ENCODE data around the gene SLC30A7. TPM values are rescaled to one million over a fixed set of nuclear protein-coding genes. Genes with fewer than 3 reads are reported as not detected.
A peak's percentile ranks its signal among the peaks of the same experiment; 100 is the strongest.

SLC30A7 gene
- polyA plus RNA-seq, 3 donors from 2014 or later: 12.3 to 18.2 (median 14.6) TPM

GRCh38 chr1:100896481-100896982 is 642 bp downstream of the SLC30A7 start:
- DNase-seq: peak; percentile 63 to 66 (median 63)
- H3K4me1 Mint-ChIP-seq: peaks cover 33 to 64% of the 10 kb centered on the region in 2 donors
- H3K27ac Mint-ChIP-seq: peak overlapping the region; percentile 99 to 100 (median 100)
- peak overlapping the region; percentile 97 to 100 (median 99) for H3K4me3 Mint-ChIP-seq
- peaks cover 4 to 18% (median 10%) of the 10 kb centered on the region in 3 donors for H3K36me3 Mint-ChIP-seq
- H3K9me3 Mint-ChIP-seq: no peaks in the 10 kb centered on the region
- H3K27me3 Mint-ChIP-seq (ENCODE audit: low read depth in 3 of 3): peaks cover 14 to 20% (median 17%) of the 10 kb centered on the region in 3 donors

- Mint-ChIP-seq H3K9me3 (no peaks in the 10 kb centered on the region), H3K27ac (no peak overlapping the region), H3K36me3 (peaks cover 30 to 44% (median 33%) of the 10 kb centered on the region in 3 donors), H3K4me3 (no peak overlapping the region), H3K4me1 (peaks cover 22 to 57% of the 10 kb centered on the region in 2 donors), H3K27me3 (ENCODE audit: low read depth in 3 of 3) (peaks cover 0 to 3% (median 0%) of the 10 kb centered on the region in 3 donors)
- no peak for DNase-seq
These were observed 6.5 kb downstream of the SLC30A7 start for GRCh38 chr1:100902365-100902764.

DNA sequence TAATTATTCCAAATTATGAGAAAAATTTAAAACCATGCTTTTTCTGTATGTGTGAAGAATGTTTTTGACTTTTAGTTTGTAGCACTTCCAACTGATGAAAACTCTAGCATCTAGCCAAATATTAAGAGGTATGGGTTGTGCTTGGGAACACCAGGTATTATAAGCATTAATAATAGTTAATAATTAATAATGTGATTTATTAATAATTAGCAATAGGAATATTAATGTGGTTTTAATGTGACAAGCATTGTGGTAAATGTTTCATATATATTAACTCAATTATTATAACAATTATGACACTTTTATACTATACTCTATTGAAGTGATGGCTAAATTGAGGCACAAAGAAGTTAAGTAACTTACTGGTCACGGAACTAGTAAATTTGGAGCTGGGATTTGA is 7.9 kb downstream of the SLC30A7 start:
- peaks cover 39 to 55% (median 44%) of the 10 kb centered on the region in 3 donors for H3K36me3 Mint-ChIP-seq
- H3K4me1 Mint-ChIP-seq: peaks cover 15 to 53% of the 10 kb centered on the region in 2 donors
- no peak overlapping the region for H3K4me3 Mint-ChIP-seq

DNA sequence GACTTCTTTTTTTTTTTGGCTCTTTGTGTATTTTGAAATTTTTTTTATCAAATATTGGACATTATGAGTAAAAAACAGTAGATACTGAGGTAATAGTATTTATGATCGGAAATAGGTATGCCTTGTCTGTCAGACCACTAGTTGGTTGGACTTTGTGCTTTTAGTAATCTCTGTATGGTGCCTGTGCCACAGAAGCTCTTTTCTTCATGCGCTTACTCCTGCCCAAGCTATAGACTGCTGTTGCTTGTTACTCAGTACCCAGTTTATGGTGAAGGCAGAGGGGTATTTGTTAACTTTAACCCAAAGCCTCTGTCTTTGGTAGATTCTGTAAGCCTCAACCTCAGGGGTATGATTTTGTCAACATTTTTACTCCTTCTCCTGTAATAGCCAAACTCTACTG is 8.6 kb downstream of the SLC30A7 start:
- H3K27me3 Mint-ChIP-seq (ENCODE audit: low read depth in 3 of 3): peaks cover 0 to 3% (median 0%) of the 10 kb centered on the region in 3 donors
- peak overlapping the region in 1 of 6 donors; percentile 11 for H3K27ac Mint-ChIP-seq
- H3K36me3 Mint-ChIP-seq: peaks cover 39 to 54% (median 41%) of the 10 kb centered on the region in 3 donors
- no peak overlapping the region for H3K4me3 Mint-ChIP-seq
- no peak for DNase-seq
- no peaks in the 10 kb centered on the region for H3K9me3 Mint-ChIP-seq
- H3K4me1 Mint-ChIP-seq: peaks cover 15 to 46% of the 10 kb centered on the region in 2 donors

More for the DNA sequence above, 7.9 kb downstream of the SLC30A7 start:
- Mint-ChIP-seq H3K9me3 (no peaks in the 10 kb centered on the region), H3K27me3 (ENCODE audit: low read depth in 3 of 3) (peaks cover 0 to 3% (median 0%) of the 10 kb centered on the region in 3 donors), H3K27ac (no peak overlapping the region)
- no peak for DNase-seq

GRCh38 chr1:100905181-100905580 is 9.3 kb downstream of the SLC30A7 start:
- no peak for DNase-seq
- Mint-ChIP-seq H3K27ac (no peak overlapping the region), H3K27me3 (ENCODE audit: low read depth in 3 of 3) (peaks cover 0 to 3% (median 0%) of the 10 kb centered on the region in 3 donors), H3K9me3 (no peaks in the 10 kb centered on the region), H3K4me1 (peaks cover 15 to 40% of the 10 kb centered on the region in 2 donors), H3K36me3 (peaks cover 36 to 49% (median 37%) of the 10 kb centered on the region in 3 donors), H3K4me3 (no peak overlapping the region)

DNA sequence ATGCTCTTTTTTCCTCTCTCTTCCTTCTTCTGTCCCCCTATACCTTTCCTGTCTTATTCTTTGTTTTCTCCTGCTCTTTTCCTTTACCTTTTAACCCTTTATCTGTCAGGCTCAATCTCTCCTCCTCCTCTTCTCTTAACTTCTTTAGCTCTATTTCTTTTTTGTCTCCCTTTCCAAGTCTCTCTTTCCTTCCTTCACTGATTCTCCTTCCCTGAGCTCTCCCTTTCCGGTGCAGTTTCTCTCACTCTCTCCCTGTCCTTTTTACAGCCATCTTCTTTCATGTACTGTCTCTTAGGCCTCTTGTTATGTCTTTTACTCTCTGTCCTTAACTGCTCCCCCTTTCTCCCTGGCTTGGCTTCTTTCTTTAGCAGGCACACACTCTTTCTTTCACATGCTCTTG is 12.0 kb downstream of the SLC30A7 start:
- Mint-ChIP-seq H3K4me3 (no peak overlapping the region), H3K4me1 (peaks cover 12 to 31% of the 10 kb centered on the region in 2 donors), H3K27ac (peak overlapping the region in 2 of 6 donors; percentile 14 to 70), H3K9me3 (no peaks in the 10 kb centered on the region), H3K36me3 (peaks cover 44 to 58% (median 46%) of the 10 kb centered on the region in 3 donors), H3K27me3 (ENCODE audit: low read depth in 3 of 3) (peaks cover 0 to 3% (median 0%) of the 10 kb centered on the region in 3 donors)
- DNase-seq: no peak

GRCh38 chr1:100909018-100909417 is 13.1 kb downstream of the SLC30A7 start:
- no peak for DNase-seq
- Mint-ChIP-seq H3K9me3 (no peaks in the 10 kb centered on the region), H3K27ac (no peak overlapping the region), H3K4me3 (no peak overlapping the region), H3K27me3 (ENCODE audit: low read depth in 3 of 3) (peaks cover 0 to 3% (median 0%) of the 10 kb centered on the region in 3 donors), H3K36me3 (peaks cover 48 to 66% (median 50%) of the 10 kb centered on the region in 3 donors), H3K4me1 (peaks cover 12 to 30% of the 10 kb centered on the region in 2 donors)

DNA sequence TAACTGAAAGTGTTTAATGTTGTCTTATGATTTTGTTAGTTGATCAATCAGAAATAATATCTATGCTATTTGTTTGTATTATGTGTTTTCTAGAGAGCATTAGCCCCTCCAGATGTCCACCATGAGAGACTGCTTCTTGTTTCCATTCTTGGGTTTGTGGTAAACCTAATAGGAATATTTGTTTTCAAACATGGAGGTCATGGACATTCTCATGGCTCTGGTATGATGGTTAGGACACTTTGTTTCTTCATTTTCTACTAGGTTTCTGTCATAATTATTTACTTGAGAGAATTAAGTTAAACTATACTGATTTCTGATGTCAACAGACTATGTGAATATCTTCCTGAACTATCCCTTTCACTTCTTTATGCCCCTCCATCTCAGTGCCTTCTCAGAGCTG is 16.1 kb downstream of the SLC30A7 start:
- H3K9me3 Mint-ChIP-seq: no peaks in the 10 kb centered on the region
- H3K36me3 Mint-ChIP-seq: peaks cover 36 to 62% (median 47%) of the 10 kb centered on the region in 3 donors
- no peaks in the 10 kb centered on the region for H3K27me3 Mint-ChIP-seq (ENCODE audit: low read depth in 3 of 3)
- DNase-seq: no peak
- H3K27ac Mint-ChIP-seq: no peak overlapping the region
- H3K4me3 Mint-ChIP-seq: no peak overlapping the region
- H3K4me1 Mint-ChIP-seq: peaks cover 4 to 11% of the 10 kb centered on the region in 2 donors

DNA sequence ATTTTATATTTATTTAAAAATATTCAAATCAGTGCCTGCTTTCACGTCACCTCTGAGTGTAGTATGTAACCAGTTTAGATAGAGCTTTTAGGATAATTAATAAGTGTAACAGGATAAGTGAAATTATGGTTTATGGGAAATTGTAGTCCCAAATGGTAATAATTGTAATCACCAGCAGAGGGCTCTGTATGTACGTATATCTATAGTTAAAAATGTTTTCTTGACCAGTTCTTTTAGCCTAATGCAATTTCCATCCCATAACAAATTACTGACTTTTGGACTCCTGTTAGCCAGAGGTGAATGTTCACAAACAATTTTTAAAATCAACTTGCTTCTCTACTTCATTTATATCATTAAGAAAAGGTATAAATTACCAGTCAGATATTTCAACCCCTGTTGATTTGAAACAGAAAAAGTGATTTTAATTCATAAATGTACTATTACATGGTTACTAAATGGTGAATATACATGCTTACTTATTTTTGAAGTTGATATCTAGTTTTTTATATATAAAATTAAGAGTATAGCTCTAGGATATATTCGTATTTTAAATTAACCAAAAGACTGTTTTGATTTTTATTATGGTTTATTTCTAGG is 25.3 kb downstream of the SLC30A7 start:
- peaks cover 22 to 51% (median 39%) of the 10 kb centered on the region in 3 donors for H3K36me3 Mint-ChIP-seq
- peak overlapping the region in 2 of 6 donors; percentile 27 to 62 for H3K27ac Mint-ChIP-seq
- no peak overlapping the region for H3K4me3 Mint-ChIP-seq

GRCh38 chr1:100924212-100924611 is 28.3 kb downstream of the SLC30A7 start:
- no peak overlapping the region for H3K4me3 Mint-ChIP-seq
- DNase-seq: no peak
- no peaks in the 10 kb centered on the region for H3K27me3 Mint-ChIP-seq (ENCODE audit: low read depth in 3 of 3)
- H3K36me3 Mint-ChIP-seq: peaks cover 13 to 33% (median 29%) of the 10 kb centered on the region in 3 donors
- H3K9me3 Mint-ChIP-seq: no peaks in the 10 kb centered on the region
- peaks cover 13 to 20% of the 10 kb centered on the region in 2 donors for H3K4me1 Mint-ChIP-seq
- peak overlapping the region; percentile 14 to 60 (median 26) for H3K27ac Mint-ChIP-seq

More for the DNA sequence above, 25.3 kb downstream of the SLC30A7 start:
- Mint-ChIP-seq H3K9me3 (no peaks in the 10 kb centered on the region), H3K4me1 (peaks cover 13 to 17% of the 10 kb centered on the region in 2 donors), H3K27me3 (ENCODE audit: low read depth in 3 of 3) (no peaks in the 10 kb centered on the region)
- peak; percentile 56 to 61 (median 59) for DNase-seq

GRCh38 chr1:100924991-100925390 is 29.1 kb downstream of the SLC30A7 start:
- H3K9me3 Mint-ChIP-seq: no peaks in the 10 kb centered on the region
- DNase-seq: no peak
- no peak overlapping the region for H3K4me3 Mint-ChIP-seq
- H3K27ac Mint-ChIP-seq: peak overlapping the region in 5 of 6 donors; percentile 29 to 86 (median 83)
- peaks cover 13 to 31% (median 29%) of the 10 kb centered on the region in 3 donors for H3K36me3 Mint-ChIP-seq
- no peaks in the 10 kb centered on the region for H3K27me3 Mint-ChIP-seq (ENCODE audit: low read depth in 3 of 3)
- peaks cover 13 to 26% of the 10 kb centered on the region in 2 donors for H3K4me1 Mint-ChIP-seq

GRCh38 chr1:100926240-100926639 is 30.4 kb downstream of the SLC30A7 start:
- peaks cover 13 to 28% (median 27%) of the 10 kb centered on the region in 3 donors for H3K36me3 Mint-ChIP-seq
- DNase-seq: no peak
- peak overlapping the region in 3 of 5 donors; percentile 8 to 19 (median 12) for H3K4me3 Mint-ChIP-seq
- H3K27me3 Mint-ChIP-seq (ENCODE audit: low read depth in 3 of 3): no peaks in the 10 kb centered on the region
- H3K9me3 Mint-ChIP-seq: no peaks in the 10 kb centered on the region
- H3K4me1 Mint-ChIP-seq: peaks cover 8 to 32% of the 10 kb centered on the region in 2 donors
- peak overlapping the region in 1 of 6 donors; percentile 90 for H3K27ac Mint-ChIP-seq

- DNase-seq: peak; percentile 43 to 54 (median 46)
- Mint-ChIP-seq H3K9me3 (no peaks in the 10 kb centered on the region), H3K27me3 (ENCODE audit: low read depth in 3 of 3) (no peaks in the 10 kb centered on the region), H3K27ac (no peak overlapping the region), H3K4me1 (peaks cover 6 to 39% of the 10 kb centered on the region in 2 donors), H3K36me3 (peaks cover 13 to 30% (median 27%) of the 10 kb centered on the region in 3 donors), H3K4me3 (no peak overlapping the region)
These were observed 31.4 kb downstream of the SLC30A7 start for GRCh38 chr1:100927276-100927675.

GRCh38 chr1:100928128-100928527 is 32.2 kb downstream of the SLC30A7 start:
- no peaks in the 10 kb centered on the region for H3K9me3 Mint-ChIP-seq
- H3K4me3 Mint-ChIP-seq: no peak overlapping the region
- H3K4me1 Mint-ChIP-seq: peaks cover 13 to 43% of the 10 kb centered on the region in 2 donors
- no peak for DNase-seq
- no peak overlapping the region for H3K27ac Mint-ChIP-seq
- no peaks in the 10 kb centered on the region for H3K27me3 Mint-ChIP-seq (ENCODE audit: low read depth in 3 of 3)
- peaks cover 17 to 27% (median 26%) of the 10 kb centered on the region in 3 donors for H3K36me3 Mint-ChIP-seq

All from immature natural killer cell (primary cell).